Measurements from ENCODE around the gene DOK5. TPM values are rescaled to one million over a fixed set of nuclear protein-coding genes. Genes with fewer than 3 reads are reported as not detected.
A peak's percentile ranks its signal among the peaks of the same experiment; 100 is the strongest.

DOK5 gene
- total and polyA plus RNA-seq, 9 of the 15 experiments (the other 6 are each of a cell fraction or from before 2014, with no cell fraction given): not detected

- no peak overlapping the region for H3K9ac ChIP-seq (ENCODE audit: insufficient read depth in 1 of 2, low read depth in 2 of 2, low read length in 2 of 2)
- in situ Hi-C loops (cut with MboI) (loop anchor here (10.0 to 25.0 kb wide), 3 partner anchors 428 to 681 kb away; no protein-coding TSS in a partner anchor), intact Hi-C loops (cut with micrococcal nuclease) (no loop called here)
- ChIA-PET POLR2A (no interaction called here), CTCF (ENCODE audit: low intra/inter-chr PET ratio) (interaction anchor here (0.8 kb wide), 1 partner anchor 546 kb away, joined by 3 read pairs; no protein-coding TSS in a partner anchor)
- no peak overlapping the region for H3K4me2 ChIP-seq (ENCODE audit: insufficient read depth, low read length)
- no peak overlapping the region for H3K27ac ChIP-seq (ENCODE audit: extremely low read depth, low read depth, low read length)
- no peaks in the 10 kb centered on the region for H3K9me3 ChIP-seq (replicated peaks; ENCODE audit: control insufficient read depth, insufficient read depth, low read depth, low read length)
- H3K4me1 ChIP-seq (replicated peaks in 1 of 2; ENCODE audit: control insufficient read depth in 2 of 2, insufficient read depth in 2 of 2, low read length in 2 of 2): no peaks in the 10 kb centered on the region
- no peak for ATAC-seq
- no peak overlapping the region for H3K4me3 ChIP-seq
- H3K9me1 ChIP-seq (ENCODE audit: control insufficient read depth, insufficient read depth, low read length): no peaks in the 10 kb centered on the region
- H4K20me1 ChIP-seq (replicated peaks; ENCODE audit: control insufficient read depth, insufficient read depth, low read length): no peaks in the 10 kb centered on the region
- no peaks in the 10 kb centered on the region for H3K79me2 ChIP-seq (ENCODE audit: control insufficient read depth, insufficient read depth, low read length)
- FAIRE-seq: no peak
- 0 out of 5 replicates have a peak, but pooled peaks cover 0 to 4% of the 10 kb centered on the region in 2 experiments for H3K27me3 ChIP-seq (ENCODE audit: control insufficient read depth in 2 of 2, insufficient read depth in 2 of 2, low read length in 2 of 2)
- H3K36me3 ChIP-seq (ENCODE audit: control insufficient read depth, insufficient read depth, low read length): no peaks in the 10 kb centered on the region
- no peak overlapping the region for H2AFZ ChIP-seq (ENCODE audit: low read depth, low read length)
- BruUV-seq (replicated peaks): no TSS peak
- TF ChIP-seq ZBTB11 (CRISPR knock-in tag; IDR thresholded peaks at IDR 0.05): peak in 1 of 3 experiments; percentile 88; a peak in 2 of 6 replicates
- TF ChIP-seq TFE3 (CRISPR knock-in tag; IDR thresholded peaks at IDR 0.05): peak; percentile 56; the same call in 1 of the 2 replicates
- TF ChIP-seq RBM39 (optimal IDR thresholded peaks at IDR 0.05; ENCODE audit: low read depth, low read length): no peak
- DNase-seq (ENCODE audit: extremely low read depth in 1 of 4, low spot score in 3 of 4): no peak
- WGBS (ENCODE audit: insufficient coverage, low coverage, missing lambda C conversion rate): 3% methylated on average over 18 of the region's 18 CpGs
Observed at GRCh38 chr20:54642864-54643667, 167.7 kb downstream of the DOK5 start.

Data from K562 (cell line).